OCI-LY7 (cell line): Measurements from ENCODE around the gene ZYG11A.

ENCODE experiments used
- CTCF ChIP-seq: fragments of 200-600 bp; sonication (generic); conservative IDR thresholded peaks from 2 replicates; pipeline ENCODE4 v1.5.1; 2014; ENCODE audit warnings: mild to moderate bottlenecking, antibody characterized with exemption, low read length, moderate library complexity, mixed read lengths
- EZH2phosphoT487 ChIP-seq: fragments of 200-600 bp; sonication (generic); IDR thresholded peaks from 2 replicates; pipeline ENCODE4 v1.6.1; 2018; ENCODE audit warnings: low read depth, borderline replicate concordance, mild to moderate bottlenecking, mixed run types, antibody characterized with exemption, low read length, moderate library complexity, mixed read lengths

GRCh38 chr1:52914463-52914862, 71.9 kb downstream of the ZYG11A start:
- TF ChIP-seq CTCF (no peak), EZH2phosphoT487 (no peak)
